HG03354 (cell line): ENCODE data around the gene HOXB2.
"Not testable (repeated sequence)": the region's sequence is repeated elsewhere in the genome, so short reads cannot be mapped to it uniquely, and the experiment has no call there.

ENCODE experiments used
- ATAC-seq: cut with Tn5 transposase; IDR thresholded peaks from one replicate; pipeline ENCODE4 v1.9.1; 2021; ENCODE audit warnings: mild to moderate bottlenecking; ENCODE audit not compliant: unreplicated experiment, poor library complexity, severe bottlenecking

HOXB2 gene

GRCh38 chr17:48526608-48527546 is 18.0 kb downstream of the HOXB2 start:
- no peak for ATAC-seq

- no peak for ATAC-seq
Measured at GRCh38 chr17:48523010-48523409, 21.9 kb downstream of the HOXB2 start.

- no peak for ATAC-seq
Measured at GRCh38 chr17:48522031-48522653, 22.8 kb downstream of the HOXB2 start.

- ATAC-seq, result no peak
Measured at GRCh38 chr17:48520631-48521079, 24.3 kb downstream of the HOXB2 start.

- ATAC-seq, result no peak
Measured at GRCh38 chr17:48519427-48519826, 25.5 kb downstream of the HOXB2 start.

GRCh38 chr17:48517478-48517877 is 27.4 kb downstream of the HOXB2 start:
- ATAC-seq, result no peak

- no peak for ATAC-seq
Measured at GRCh38 chr17:48515925-48516900, 28.7 kb downstream of the HOXB2 start.

- ATAC-seq, result no peak
Measured at GRCh38 chr17:48514477-48514876, 30.4 kb downstream of the HOXB2 start.

GRCh38 chr17:48513666-48514455 is 31.0 kb downstream of the HOXB2 start:
- ATAC-seq, result peak; percentile 51

GRCh38 chr17:48513097-48513496 is 31.8 kb downstream of the HOXB2 start:
- ATAC-seq, result no peak

- ATAC-seq, result peak; percentile 65
Measured at GRCh38 chr17:48510761-48511604, 33.9 kb downstream of the HOXB2 start.

- ATAC-seq, result no peak
Measured at GRCh38 chr17:48510381-48510760, 34.5 kb downstream of the HOXB2 start.

- not testable (repeated sequence) for ATAC-seq
Measured at GRCh38 chr17:48509708-48510107, 35.2 kb downstream of the HOXB2 start.

- no peak for ATAC-seq
Measured at GRCh38 chr17:48506246-48506645, 38.7 kb downstream of the HOXB2 start.

- ATAC-seq, result peak; percentile 91
Measured at GRCh38 chr17:48505788-48506187, 39.1 kb downstream of the HOXB2 start.

- ATAC-seq, result no peak
Measured at GRCh38 chr17:48504953-48505352, 40.0 kb downstream of the HOXB2 start.

- ATAC-seq, result no peak
Measured at GRCh38 chr17:48503747-48504146, 41.2 kb downstream of the HOXB2 start.

- no peak for ATAC-seq
Measured at GRCh38 chr17:48502901-48503300, 42.0 kb downstream of the HOXB2 start.
